Fibroblast of the conjunctiva (primary cell): ENCODE data around the gene ERLEC1.
"Not testable (repeated sequence)": the region's sequence is repeated elsewhere in the genome, so short reads cannot be mapped to it uniquely, and the experiment has no call there.

Source experiments
- DNase-seq: peaks from one replicate; pipeline ENCODE4 v3.0.0-alpha.2; 2010; ENCODE audit warnings: low read depth

Gene ERLEC1

GRCh38 chr2:53840580-53840979 is 53.7 kb downstream of the ERLEC1 start:
- DNase-seq: no peak

- DNase-seq: not testable (repeated sequence)
Measured at GRCh38 chr2:53841651-53842050, 54.8 kb downstream of the ERLEC1 start.

- no peak for DNase-seq
Measured at GRCh38 chr2:53842891-53843290, 56.0 kb downstream of the ERLEC1 start.

- DNase-seq: no peak
Measured at GRCh38 chr2:53843595-53843994, 56.8 kb downstream of the ERLEC1 start.

- DNase-seq: no peak
Measured at GRCh38 chr2:53848062-53848461, 61.2 kb downstream of the ERLEC1 start.

GRCh38 chr2:53851052-53851757 is 64.4 kb downstream of the ERLEC1 start:
- not testable (repeated sequence) for DNase-seq

- DNase-seq: no peak
Measured at GRCh38 chr2:53852532-53852931, 65.7 kb downstream of the ERLEC1 start.

GRCh38 chr2:53854678-53855077 is 67.8 kb downstream of the ERLEC1 start:
- no peak for DNase-seq

- no peak for DNase-seq
Measured at GRCh38 chr2:53856272-53856671, 69.4 kb downstream of the ERLEC1 start.

GRCh38 chr2:53859206-53860181 is 72.7 kb downstream of the ERLEC1 start, which contains the start of gene GPR75:
Gene GPR75, minus strand, starts transcription at chr2:53859967. Its CDS starts 5,211 bp downstream, at chr2:53854756.
- DNase-seq: no peak

GRCh38 chr2:53861824-53862223 is 75.0 kb downstream of the ERLEC1 start:
- no peak for DNase-seq

- no peak for DNase-seq
Measured at GRCh38 chr2:53863538-53864227, 76.8 kb downstream of the ERLEC1 start.

- no peak for DNase-seq
Measured at GRCh38 chr2:53865264-53865663, 78.4 kb downstream of the ERLEC1 start.

- DNase-seq: no peak
Measured at GRCh38 chr2:53865962-53866361, 79.1 kb downstream of the ERLEC1 start.

- no peak for DNase-seq
Measured at GRCh38 chr2:53867169-53867568, 80.3 kb downstream of the ERLEC1 start.

GRCh38 chr2:53867773-53868172 is 80.9 kb downstream of the ERLEC1 start:
- no peak for DNase-seq
